Measurements from ENCODE around the gene PLA2G7. TPM values are rescaled to one million over a fixed set of nuclear protein-coding genes. Genes with fewer than 3 reads are reported as not detected.
"Not testable (repeated sequence)": the region's sequence is repeated elsewhere in the genome, so short reads cannot be mapped to it uniquely, and the experiment has no call there.

PLA2G7 gene
- total RNA-seq, 1 donor from 2014 or later, result 8.1 TPM

- no peak for DNase-seq (ENCODE audit: low spot score)
Measured at GRCh38 chr6:46749731-46750130, 14.6 kb upstream of the PLA2G7 start.

GRCh38 chr6:46748940-46749503 is 13.8 kb upstream of the PLA2G7 start:
- DNase-seq (ENCODE audit: low spot score), result no peak

- DNase-seq (ENCODE audit: low spot score), result no peak
Measured at GRCh38 chr6:46746696-46747095, 11.5 kb upstream of the PLA2G7 start, which contains the start of gene ANKRD66. ANKRD66 (plus strand) TSS chr6:46746933; CDS start chr6:46751949, 5,016 bp downstream.

- no peak for DNase-seq (ENCODE audit: low spot score)
Measured at GRCh38 chr6:46745973-46746372, 10.8 kb upstream of the PLA2G7 start.

GRCh38 chr6:46744159-46744725 is 9.1 kb upstream of the PLA2G7 start:
- not testable (repeated sequence) for DNase-seq (ENCODE audit: low spot score)

GRCh38 chr6:46743425-46744158 is 8.4 kb upstream of the PLA2G7 start:
- no peak for DNase-seq (ENCODE audit: low spot score)

- no peak for DNase-seq (ENCODE audit: low spot score)
Measured at GRCh38 chr6:46741910-46742309, 6.7 kb upstream of the PLA2G7 start.

GRCh38 chr6:46741482-46741881 is 6.3 kb upstream of the PLA2G7 start:
- no peak for DNase-seq (ENCODE audit: low spot score)

- DNase-seq (ENCODE audit: low spot score), result no peak
Measured at GRCh38 chr6:46736906-46737305, 1.7 kb upstream of the PLA2G7 start.

GRCh38 chr6:46735720-46736031 is 501 bp upstream of the PLA2G7 start:
- DNase-seq (ENCODE audit: low spot score), result no peak

GRCh38 chr6:46733341-46733801 is 1.8 kb downstream of the PLA2G7 start:
- DNase-seq (ENCODE audit: low spot score), result no peak

GRCh38 chr6:46730921-46731461 is 4.2 kb downstream of the PLA2G7 start:
- no peak for DNase-seq (ENCODE audit: low spot score)

- no peak for DNase-seq (ENCODE audit: low spot score)
Measured at GRCh38 chr6:46729787-46730326, 5.3 kb downstream of the PLA2G7 start.

- no peak for DNase-seq (ENCODE audit: low spot score)
Measured at GRCh38 chr6:46720401-46720800, 14.8 kb downstream of the PLA2G7 start.

- no peak for DNase-seq (ENCODE audit: low spot score)
Measured at GRCh38 chr6:46719099-46719498, 16.1 kb downstream of the PLA2G7 start.

- DNase-seq (ENCODE audit: low spot score), result no peak
Measured at GRCh38 chr6:46715141-46715540, 20.0 kb downstream of the PLA2G7 start.

- DNase-seq (ENCODE audit: low spot score), result no peak
Measured at GRCh38 chr6:46711491-46711890, 23.7 kb downstream of the PLA2G7 start.

- DNase-seq (ENCODE audit: low spot score), result no peak
Measured at GRCh38 chr6:46706464-46706863, 28.7 kb downstream of the PLA2G7 start.

GRCh38 chr6:46704562-46704961 is 30.6 kb downstream of the PLA2G7 start:
- no peak for DNase-seq (ENCODE audit: low spot score)

GRCh38 chr6:46699970-46700369 is 35.2 kb downstream of the PLA2G7 start:
- DNase-seq (ENCODE audit: low spot score), result no peak

- DNase-seq (ENCODE audit: low spot score), result no peak
Measured at GRCh38 chr6:46690911-46691451, 44.2 kb downstream of the PLA2G7 start.
